Colonic mucosa (tissue), 4 donors: Measurements from ENCODE around the gene WDR76. TPM values are rescaled to one million over a fixed set of nuclear protein-coding genes. Genes with fewer than 3 reads are reported as not detected.
A peak's percentile ranks its signal among the peaks of the same experiment; 100 is the strongest.
"Not testable (repeated sequence)": the region's sequence is repeated elsewhere in the genome, so short reads cannot be mapped to it uniquely, and the experiment has no call there.

Experiments
- DNase-seq: peaks from one replicate; pipeline ENCODE4 v3.0.0-alpha.2; 2020
- H3K27ac ChIP-seq: fragments of 200-600 bp; one replicate; pipeline ENCODE4 v1.8.0; 2021
- H3K27me3 ChIP-seq: fragments of 200-600 bp; one replicate; pipeline ENCODE4 v1.8.0; 2021
- H3K36me3 ChIP-seq: fragments of 200-600 bp; one replicate; pipeline ENCODE4 v1.8.0; 2021
- H3K4me1 ChIP-seq: fragments of 200-600 bp; one replicate; pipeline ENCODE4 v1.8.0; 2021; ENCODE audit warnings: mild to moderate bottlenecking
- H3K4me3 ChIP-seq: fragments of 200-600 bp; one replicate; pipeline ENCODE4 v1.8.0; 2021
- H3K9ac ChIP-seq, 2 donors: one replicate each; pipeline ENCODE4 v1.7.0; 2013; ENCODE audit warnings: control low read depth in 2 of 2, low read depth in 2 of 2, low read length in 2 of 2
- H3K9me3 ChIP-seq: fragments of 200-600 bp; one replicate; pipeline ENCODE4 v1.8.0; 2021
- CTCF ChIP-seq: fragments of 200-600 bp; IDR thresholded peaks from one replicate; pipeline ENCODE4 v1.8.0; 2022; ENCODE audit warnings: antibody characterized with exemption, mild to moderate bottlenecking
- intact Hi-C: fragments of 100-400 bp; cut with DNase I; formaldehyde crosslinking; loops from one replicate; pipeline ENCODE4 v1.14.1; 2022
- total RNA-seq, 2 donors: library from RNA; stranded (reverse); fragmentation: NEBNext Ultra II Directional in 1 of 2; extraction: Animal tissue kit (Norgen Biotek cat#: 25700) in 1 of 2; gene quantifications; one replicate each; pipeline ENCODE4 v1.2.1, GENCODE V29; 2021
- donor health status: healthy.
- donor health status: DM: no; HTN: no; CAD: no.
- donor health status: DM: no; HTN: no; CAD: no.

WDR76 gene
- total RNA-seq, 2 donors from 2014 or later = 6.8 to 20.7 TPM

- no peak for DNase-seq
- H3K27ac ChIP-seq = no peak overlapping the region
- peaks cover 8% of the 10 kb centered on the region for H3K36me3 ChIP-seq
- intact Hi-C loops = loop anchor here (10.0 kb wide), 1 partner anchor 919 kb away; the partner anchor contains the start of genes B2M and PATL2
- H3K9ac ChIP-seq = no peak overlapping the region
- H3K4me3 ChIP-seq = no peak overlapping the region
- H3K27me3 ChIP-seq = no peaks in the 10 kb centered on the region
- no peaks in the 10 kb centered on the region for H3K9me3 ChIP-seq
- peaks cover 32% of the 10 kb centered on the region for H3K4me1 ChIP-seq
- TF ChIP-seq CTCF = no peak
Observed at GRCh38 chr15:43795997-43796396, 30.8 kb upstream of the WDR76 start.

GRCh38 chr15:43796566-43796965 lies 30.2 kb upstream of the WDR76 start:
- DNase-seq = no peak
- H3K27me3 ChIP-seq = no peaks in the 10 kb centered on the region
- no peak overlapping the region for H3K4me3 ChIP-seq
- H3K9ac ChIP-seq = peak overlapping the region in 1 of 2 donors; percentile 46
- H3K4me1 ChIP-seq = peaks cover 32% of the 10 kb centered on the region
- H3K9me3 ChIP-seq = no peaks in the 10 kb centered on the region
- no peak for TF ChIP-seq CTCF
- peaks cover 8% of the 10 kb centered on the region for H3K36me3 ChIP-seq
- intact Hi-C loops = loop anchor here (10.0 kb wide), 1 partner anchor 918 kb away; the partner anchor contains the start of genes B2M and PATL2
- no peak overlapping the region for H3K27ac ChIP-seq

GRCh38 chr15:43799209-43799944 lies 27.4 kb upstream of the WDR76 start:
- no peaks in the 10 kb centered on the region for H3K9me3 ChIP-seq
- no peak for TF ChIP-seq CTCF
- peak overlapping the region; percentile 90 for H3K27ac ChIP-seq
- DNase-seq = peak; percentile 49
- intact Hi-C loops = loop anchor here (10.0 kb wide), 1 partner anchor 915 kb away; the partner anchor contains the start of genes B2M and PATL2
- no peaks in the 10 kb centered on the region for H3K27me3 ChIP-seq
- peaks cover 4% of the 10 kb centered on the region for H3K36me3 ChIP-seq
- H3K4me3 ChIP-seq = no peak overlapping the region
- peak overlapping the region; percentile 45 to 99 for H3K9ac ChIP-seq
- peaks cover 21% of the 10 kb centered on the region for H3K4me1 ChIP-seq

- intact Hi-C loops = loop anchor here (10.0 kb wide), 1 partner anchor 915 kb away; the partner anchor contains the start of genes B2M and PATL2
- Histone ChIP-seq H3K27ac (peak within 1 kb of the TSS; percentile 90), H3K36me3 (peaks cover 3% of the 10 kb centered on the region), H3K4me3 (peak within 1 kb of the TSS; percentile 89), H3K4me1 (peaks cover 19% of the 10 kb centered on the region), H3K9me3 (no peaks in the 10 kb centered on the region), H3K9ac (peak within 1 kb of the TSS; percentile 84 to 99), H3K27me3 (no peaks in the 10 kb centered on the region)
- DNase-seq = no peak
- TF ChIP-seq CTCF = no peak
Observed at GRCh38 chr15:43799945-43800285, 26.9 kb upstream of the WDR76 start, which contains the start of gene SERINC4. Gene SERINC4 (minus strand): TSS chr15:43800220. CDS start chr15:43799986, 234 bp downstream.

GRCh38 chr15:43800286-43801141 lies 26.3 kb upstream of the WDR76 start, which contains the start of gene HYPK:
Gene HYPK (plus strand): TSS chr15:43800599. CDS start chr15:43800623, 24 bp downstream.
- Histone ChIP-seq H3K4me3 (peak within 1 kb of the TSS; percentile 89), H3K9me3 (no peaks in the 10 kb centered on the region), H3K27ac (peak within 1 kb of the TSS; percentile 90), H3K36me3 (peaks cover 6% of the 10 kb centered on the region), H3K4me1 (peaks cover 19% of the 10 kb centered on the region), H3K27me3 (no peaks in the 10 kb centered on the region), H3K9ac (peak within 1 kb of the TSS; percentile 84 to 99)
- DNase-seq = peak; percentile 96
- intact Hi-C loops = no loop called here
- TF ChIP-seq CTCF = no peak

- H3K27me3 ChIP-seq, H3K27ac ChIP-seq, DNase-seq, H3K9me3 ChIP-seq, intact Hi-C loops, H3K4me3 ChIP-seq, H3K9ac ChIP-seq: not testable (repeated sequence)
- H3K36me3 ChIP-seq = peaks cover 11% of the 10 kb centered on the region
- peaks cover 13% of the 10 kb centered on the region for H3K4me1 ChIP-seq
Observed at GRCh38 chr15:43802676-43803075, 24.1 kb upstream of the WDR76 start.
